Cardiac septum (tissue), 1 donor: ENCODE results near the gene TRIM3. TPM values are rescaled to one million over a fixed set of nuclear protein-coding genes. Genes with fewer than 3 reads are reported as not detected.

Experiments
- DNase-seq: peaks from one replicate; pipeline ENCODE4 v3.0.0-alpha.2; 2020; ENCODE audit warnings: low spot score
- intact Hi-C: fragments of 100-400 bp; cut with DNase I; formaldehyde crosslinking; loops from one replicate; pipeline ENCODE4 v1.14.0; 2022
- total RNA-seq: library from RNA; stranded (reverse); fragmentation: NEBNext Ultra II Directional; extraction: Animal tissue kit (Norgen Biotek cat#: 25700); gene quantifications from one replicate; pipeline ENCODE4 v1.2.1, GENCODE V29; 2021
- donor health status: DM: no; HTN: no; CAD: no.

Gene TRIM3
- total RNA-seq, 1 donor from 2014 or later = 11.7 TPM

DNA sequence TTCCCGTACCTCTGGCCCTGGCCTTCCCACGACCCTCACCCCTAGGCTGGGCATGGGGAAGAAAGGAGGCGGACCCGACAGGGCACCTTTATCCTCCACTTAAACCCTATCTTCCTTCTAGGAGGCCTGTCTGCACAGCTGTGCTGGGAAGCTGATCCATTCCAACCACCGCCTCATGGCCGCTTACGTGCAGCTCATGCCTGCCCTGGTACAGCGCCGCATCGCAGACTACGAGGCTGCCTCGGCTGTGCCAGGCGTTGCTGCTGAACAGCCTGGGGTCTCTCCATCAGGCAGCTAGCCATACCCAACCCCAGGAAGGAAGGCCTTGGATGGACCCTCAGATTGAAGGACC, 8.2 kb upstream of the TRIM3 start:
- DNase-seq = no peak
- intact Hi-C loops = loop anchor here (5.0 kb wide), 2 partner anchors 120 to 200 kb away; partner anchors contain the start of genes ILK, MRPL17 and RRP8

DNA sequence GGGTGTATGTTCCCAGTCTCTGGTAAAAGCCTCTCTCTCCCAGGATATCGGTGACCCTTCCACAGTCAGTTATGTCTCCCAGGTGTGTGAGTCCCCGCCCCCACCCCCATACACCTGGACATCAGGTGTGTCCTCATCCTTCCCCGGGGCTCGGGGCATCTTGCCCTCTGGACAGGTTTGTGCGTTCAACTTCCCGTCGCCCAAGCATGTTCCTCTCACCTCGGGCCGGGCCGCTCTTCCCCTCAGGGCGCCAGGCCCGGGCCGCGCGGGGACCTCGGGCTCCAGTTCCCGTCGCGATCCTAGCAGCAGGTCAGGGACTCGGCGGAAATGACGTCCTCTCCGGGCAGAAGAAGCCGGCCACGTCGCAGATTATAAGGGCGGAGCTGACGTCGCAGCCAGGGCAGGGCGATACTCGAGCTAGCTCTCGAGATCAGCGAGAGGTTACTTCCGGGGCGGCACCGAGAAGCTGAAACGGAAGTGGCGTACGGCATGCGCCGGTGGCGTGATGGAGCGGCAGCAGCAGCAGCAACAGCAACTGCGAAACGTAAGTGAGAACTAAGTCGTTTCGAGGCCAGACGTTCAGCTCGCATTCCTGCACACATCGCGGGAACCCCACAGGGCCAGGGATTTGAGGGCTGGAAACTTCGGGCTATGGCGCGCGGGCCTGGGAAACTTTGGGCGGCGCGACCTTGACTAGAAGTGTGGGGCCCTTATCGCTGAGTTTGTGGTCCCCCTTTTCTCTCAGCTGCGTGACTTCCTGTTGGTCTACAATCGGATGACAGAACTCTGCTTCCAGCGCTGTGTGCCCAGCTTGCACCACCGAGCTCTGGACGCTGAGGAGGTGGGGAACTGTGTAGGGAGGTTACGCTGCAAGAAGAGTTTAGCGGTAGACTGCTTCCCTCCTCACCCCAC, 7.5 kb upstream of the TRIM3 start, which contains the start of the genes ARFIP2 and TIMM10B:
Gene ARFIP2, minus strand, starts transcription at position 320 of the 912 bp plus-strand sequence. CDS start 910 bp downstream, outside the sequence.
Gene TIMM10B, plus strand, starts transcription at position 490 of the 912 bp plus-strand sequence. Its CDS starts 16 bp downstream, at position 506.
- intact Hi-C loops = loop anchor here (5.0 kb wide), 2 partner anchors 121 to 201 kb away; partner anchors contain the start of genes ILK, MRPL17 and RRP8

DNA sequence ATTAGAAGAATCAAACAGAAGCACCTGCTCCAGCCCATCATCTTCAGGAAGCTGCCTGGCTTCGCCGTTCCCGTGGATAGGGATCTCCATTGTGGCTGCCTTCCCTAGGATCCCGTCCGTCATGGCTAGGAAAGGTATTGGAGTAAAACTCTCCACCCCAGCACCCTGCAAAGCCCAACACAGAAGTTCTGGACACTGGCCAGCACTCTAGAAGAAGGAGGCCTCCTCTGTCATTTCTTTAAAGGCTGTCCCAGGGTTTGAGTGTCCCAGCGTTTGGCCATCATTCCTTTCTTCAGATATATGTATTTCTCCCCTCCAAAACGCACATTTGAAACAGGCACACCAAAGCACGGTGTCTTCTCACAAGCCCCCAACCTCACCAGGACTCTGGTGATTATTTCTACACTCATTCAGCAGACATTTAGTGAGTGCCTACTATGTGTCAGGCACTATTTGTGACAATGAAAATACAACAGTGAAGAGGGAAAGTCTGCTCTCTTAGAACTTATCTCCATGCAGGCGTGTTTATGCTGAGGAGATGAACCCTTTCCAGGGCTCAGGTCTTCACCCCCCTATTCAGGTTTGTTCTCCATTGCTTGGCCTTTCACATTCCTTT, 6.7 kb upstream of the TRIM3 start:
- no peak for DNase-seq
- intact Hi-C loops = loop anchor here (5.0 kb wide), 2 partner anchors 122 to 202 kb away; partner anchors contain the start of genes ILK, MRPL17 and RRP8

More for the DNA sequence above, 7.5 kb upstream of the TRIM3 start, which contains the start of the genes ARFIP2 and TIMM10B:
- peak; percentile 100 for DNase-seq

DNA sequence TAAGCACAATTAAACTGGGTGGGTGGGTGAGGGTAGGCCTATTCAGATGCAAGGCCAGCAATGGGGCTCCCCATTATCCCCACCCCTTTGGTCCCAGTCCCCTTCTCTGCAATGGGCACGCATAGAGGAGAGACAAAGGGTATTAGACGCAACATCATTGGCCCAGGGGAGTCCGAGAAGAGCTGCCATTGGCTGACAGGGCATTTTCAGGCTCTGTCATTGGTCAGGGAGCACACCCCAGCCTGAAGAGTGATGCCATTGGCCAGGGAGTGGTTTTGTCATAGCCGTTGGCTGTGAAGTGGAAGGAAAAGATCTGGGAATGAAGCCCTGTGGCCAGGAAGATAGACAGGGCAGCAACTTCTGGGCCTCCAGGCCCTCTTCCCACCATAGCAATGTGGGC, 2.8 kb upstream of the TRIM3 start:
- no peak for DNase-seq
- intact Hi-C loops = loop anchor here (10.0 kb wide), 1 partner anchor 242 kb away; the partner anchor contains the start of genes CNGA4 and FHIP1B

- no peak for DNase-seq
- intact Hi-C loops = loop anchor here (10.0 kb wide), 1 partner anchor 241 kb away; the partner anchor contains the start of genes CNGA4 and FHIP1B
Observed at GRCh38 chr11:6475936-6476335, 2.2 kb upstream of the TRIM3 start.

GRCh38 chr11:6474806-6475500, 1.2 kb upstream of the TRIM3 start:
- intact Hi-C loops = loop anchor here (10.0 kb wide), 1 partner anchor 240 kb away; the partner anchor contains the start of genes CNGA4 and FHIP1B
- no peak for DNase-seq

DNA sequence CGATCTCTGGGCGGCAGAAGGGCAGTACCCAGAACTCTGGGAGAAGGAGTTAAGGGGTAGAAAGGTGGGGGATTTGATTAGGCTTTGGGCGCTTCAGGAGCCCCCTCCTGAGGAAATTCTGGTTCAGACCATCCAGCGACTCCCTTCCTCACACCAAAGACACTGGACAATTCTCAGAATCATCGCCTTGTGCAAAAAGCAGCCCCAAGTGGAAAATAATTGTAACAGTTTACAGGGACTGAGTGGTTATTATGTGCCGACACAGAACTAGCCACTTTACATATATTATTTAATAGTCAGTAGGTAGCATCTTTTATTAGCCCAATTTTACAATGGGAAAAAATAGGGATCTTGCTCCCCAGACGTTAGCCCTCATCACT, 662 bp upstream of the TRIM3 start:
- intact Hi-C loops = loop anchor here (10.0 kb wide), 1 partner anchor 240 kb away; the partner anchor contains the start of genes CNGA4 and FHIP1B
- no peak for DNase-seq

GRCh38 chr11:6472934-6473333, 807 bp downstream of the TRIM3 start:
- intact Hi-C loops = loop anchor here (2.0 to 10.0 kb wide), 2 partner anchors 82 to 238 kb away; partner anchors contain the start of genes CNGA4, FHIP1B and SMPD1
- no peak for DNase-seq

DNA sequence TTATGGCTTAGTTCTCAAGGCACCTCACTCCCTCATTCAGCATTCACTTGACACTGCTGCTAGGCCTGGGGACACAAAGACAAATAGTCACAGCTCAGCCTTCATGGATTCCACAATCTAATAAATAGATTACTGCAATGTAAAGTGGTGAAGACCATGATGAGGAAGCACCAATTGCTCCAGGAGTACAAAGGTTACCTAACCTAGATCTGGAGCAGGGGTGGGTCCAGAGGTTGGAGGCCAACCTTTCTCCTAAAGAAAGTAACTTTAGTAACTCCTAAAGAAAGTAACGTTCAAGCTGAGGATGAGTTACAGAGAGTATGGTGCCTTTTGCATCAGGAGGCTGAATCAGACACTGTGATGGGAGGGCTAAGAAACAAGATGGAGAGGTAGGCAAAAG, 4.1 kb downstream of the TRIM3 start:
- intact Hi-C loops = no loop called here
- DNase-seq = no peak

DNA sequence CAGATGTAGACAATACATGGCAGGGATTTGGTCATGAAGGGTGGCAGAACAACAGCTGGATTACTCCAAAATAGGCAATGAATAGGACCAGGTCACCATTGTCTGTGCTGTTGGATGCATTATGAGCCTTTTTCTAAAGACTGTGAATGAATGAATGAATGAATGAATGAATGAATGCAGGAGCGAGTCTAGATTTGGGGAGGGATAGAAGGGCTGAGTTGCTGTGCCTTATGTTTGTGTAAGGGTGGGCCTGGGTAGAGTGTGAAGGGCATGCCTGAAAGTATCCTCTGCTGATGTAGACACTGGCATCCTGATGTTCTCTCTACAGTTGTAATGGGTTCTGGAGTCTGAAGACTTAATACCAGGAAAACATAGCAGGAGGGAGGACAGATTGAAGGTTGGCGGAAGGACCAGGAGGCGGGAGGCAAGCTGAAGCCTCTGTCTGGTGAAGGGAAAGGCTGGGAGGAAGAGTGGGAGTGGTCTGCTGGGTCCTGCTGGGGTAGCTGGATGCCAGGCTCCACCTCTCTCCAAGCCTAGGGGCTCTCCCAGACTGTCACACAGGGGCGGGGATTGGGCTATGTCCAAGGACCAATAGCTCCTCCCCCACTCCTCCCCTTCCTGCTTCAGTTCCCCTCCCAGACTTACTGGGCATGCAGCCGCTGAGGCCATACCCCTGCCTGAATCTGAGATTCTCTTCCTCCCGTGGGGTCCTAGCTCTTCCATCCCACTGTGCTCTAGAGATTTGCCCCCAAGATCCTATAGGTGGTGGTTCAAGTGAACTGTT, 4.8 kb downstream of the TRIM3 start:
- peak; percentile 92 for DNase-seq

GRCh38 chr11:6459099-6459450, 14.7 kb downstream of the TRIM3 start:
- DNase-seq = no peak
- intact Hi-C loops = no loop called here

More for the DNA sequence above, 4.8 kb downstream of the TRIM3 start:
- intact Hi-C loops = no loop called here

GRCh38 chr11:6458352-6459098, 15.2 kb downstream of the TRIM3 start:
- intact Hi-C loops = no loop called here
- DNase-seq = no peak

- DNase-seq = no peak
- intact Hi-C loops = no loop called here
Observed at GRCh38 chr11:6457581-6458320, 16.0 kb downstream of the TRIM3 start.

GRCh38 chr11:6456361-6457073, 17.2 kb downstream of the TRIM3 start:
- DNase-seq = no peak
- intact Hi-C loops = no loop called here

GRCh38 chr11:6455070-6455469, 18.7 kb downstream of the TRIM3 start:
- intact Hi-C loops = no loop called here
- no peak for DNase-seq

DNA sequence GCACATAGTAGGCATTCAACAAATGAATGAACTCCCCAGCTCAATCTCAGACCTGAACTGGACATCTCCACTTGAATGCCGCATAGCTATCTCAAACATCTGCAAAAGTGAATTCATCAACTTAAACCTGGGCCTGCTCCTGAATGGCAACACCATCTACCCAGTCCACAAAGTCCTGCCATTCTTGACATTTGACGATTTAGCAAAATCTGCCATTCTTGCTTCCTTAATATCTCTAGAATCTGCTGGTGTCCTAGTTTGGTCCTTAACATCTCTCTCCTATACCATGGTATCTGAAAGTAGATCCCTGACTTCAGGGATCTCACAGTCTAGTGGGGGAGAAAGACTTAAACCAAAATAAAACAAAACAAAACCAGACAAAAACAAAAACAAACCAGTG, 20.6 kb downstream of the TRIM3 start:
- intact Hi-C loops = no loop called here
- no peak for DNase-seq

DNA sequence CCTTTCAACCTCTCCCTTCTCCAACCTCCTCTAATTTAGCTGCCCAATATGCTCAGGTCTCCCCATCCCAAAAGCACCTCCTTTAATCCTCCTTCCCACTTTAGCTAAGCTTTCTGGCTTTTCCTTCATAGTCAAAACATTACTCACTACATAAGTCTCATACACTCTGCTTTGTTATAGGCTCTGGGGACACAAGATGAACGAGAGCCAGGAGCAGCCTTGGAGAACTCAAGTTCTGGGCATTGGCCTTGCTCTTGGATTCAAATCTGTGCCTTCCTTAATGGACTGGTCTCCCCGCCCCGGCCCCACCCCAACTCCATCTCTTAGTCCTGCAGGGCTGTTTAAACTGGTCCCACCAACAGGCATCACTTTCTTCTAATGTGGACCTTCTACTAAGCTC, 21.5 kb downstream of the TRIM3 start:
- no peak for DNase-seq
- intact Hi-C loops = no loop called here
